ENCODE data around the gene SHC2.

- TF ChIP-seq CTCF (IDR thresholded peaks at IDR 0.05) (no peak), EP300 (IDR thresholded peaks at IDR 0.05) (no peak)
Measured at GRCh38 chr19:412356-413355, 48.2 kb downstream of the SHC2 start.
